SK-N-SH (cell line): ENCODE data around the gene LEPROT. TPM values are rescaled to one million over a fixed set of nuclear protein-coding genes. Genes with fewer than 3 reads are reported as not detected.

ENCODE experiments used
- CTCF ChIA-PET: fragments of 300-600, 350-600 bp; formaldehyde crosslinking; extraction: SDS; loops from one replicate; lab custom pipeline; 2021; lab: Yijun Ruan, JAX
- POLR2A ChIA-PET: fragments of 350-600 bp; sonication (Branson Sonifier 250); formaldehyde crosslinking; extraction: SDS; loops from one replicate; lab custom pipeline; 2020; ENCODE audit warnings: antibody characterized with exemption, inconsistent platforms; lab: Yijun Ruan, JAX
- DNase-seq: peaks from one replicate; pipeline ENCODE4 v3.0.0; 2012
- H2AFZ ChIP-seq: fragments of 200-600 bp; sonication (generic); 2 replicates; pipeline ENCODE4 v1.8.1; 2016; ENCODE audit warnings: antibody characterized with exemption, mild to moderate bottlenecking, low read depth
- H3F3A ChIP-seq: fragments of 200-600 bp; sonication (generic); replicated peaks from 2 replicates; pipeline ENCODE3; 2016; ENCODE audit warnings: antibody characterized with exemption, mild to moderate bottlenecking; ENCODE audit not compliant: insufficient read depth
- H3K27ac ChIP-seq, 2 experiments: fragments of 200-500 bp in 1 of 2; fragments of 200-600 bp in 1 of 2; sonication (Bioruptor generic) in 1 of 2; sonication (generic), shearing (Covaris generic) in 1 of 2; 2 replicates each; pipeline versions ENCODE4 v1.5.1 to v1.6.1; 2014 to 2016; ENCODE audit warnings: low read depth in 2 of 2, inconsistent platforms in 1 of 2, low read length in 1 of 2, mild to moderate bottlenecking in 1 of 2, mixed read lengths in 1 of 2
- H3K27me3 ChIP-seq: fragments of 200-600 bp; sonication (generic), shearing (Covaris generic); 2 replicates; pipeline ENCODE4 v1.6.1; 2016; ENCODE audit warnings: mixed run types; ENCODE audit not compliant: insufficient read depth
- H3K36me3 ChIP-seq, 2 experiments: fragments of 200-500 bp in 1 of 2; fragments of 200-600 bp in 1 of 2; sonication (Bioruptor generic) in 1 of 2; sonication (generic) in 1 of 2; replicated peaks in 1 of 2; 2 replicates each; pipeline versions ENCODE3 to v1.5.1; 2014 to 2016; ENCODE audit warnings: low read length in 1 of 2, mild to moderate bottlenecking in 1 of 2; ENCODE audit not compliant: insufficient read depth in 2 of 2, control insufficient read depth in 1 of 2
- H3K4me1 ChIP-seq, 2 experiments: fragments of 200-500 bp in 1 of 2; fragments of 200-600 bp in 1 of 2; sonication (Bioruptor generic) in 1 of 2; sonication (generic), shearing (Covaris generic) in 1 of 2; 2 replicates each; pipeline versions ENCODE4 v1.5.1 to v1.6.1; 2014 to 2016; ENCODE audit warnings: low read depth in 1 of 2, low read length in 1 of 2, mixed run types in 1 of 2; ENCODE audit not compliant: insufficient read depth in 2 of 2, control insufficient read depth in 1 of 2
- H3K4me2 ChIP-seq: fragments of 200-600 bp; sonication (generic), shearing (Covaris generic); 2 replicates; pipeline ENCODE4 v1.6.1; 2017; ENCODE audit warnings: mixed run types
- H3K4me3 ChIP-seq, 2 experiments: fragments of 200-500 bp in 1 of 2; fragments of 200-600 bp in 1 of 2; sonication (Bioruptor generic) in 1 of 2; sonication (generic), shearing (Covaris generic) in 1 of 2; 2 replicates each; pipeline versions ENCODE4 v1.5.1 to v1.8.1; 2014 to 2016; ENCODE audit warnings: low read depth in 2 of 2, inconsistent platforms in 1 of 2, low read length in 1 of 2, mild to moderate bottlenecking in 1 of 2, mixed read lengths in 1 of 2, moderate library complexity in 1 of 2
- H3K79me2 ChIP-seq: fragments of 200-600 bp; sonication (generic); 2 replicates; pipeline ENCODE4 v1.8.1; 2017; ENCODE audit warnings: mild to moderate bottlenecking; ENCODE audit not compliant: insufficient read depth
- H3K9ac ChIP-seq: fragments of 200-600 bp; sonication (generic); 2 replicates; pipeline ENCODE4 v1.6.1; 2017; ENCODE audit warnings: mixed run types
- H3K9me2 ChIP-seq: fragments of 200-600 bp; sonication (generic); 2 replicates; pipeline ENCODE4 v1.6.1; 2017; ENCODE audit warnings: mixed run types
- H3K9me3 ChIP-seq: fragments of 200-600 bp; sonication (generic); 2 replicates; pipeline ENCODE4 v1.6.1; 2017; ENCODE audit warnings: mixed run types, mild to moderate bottlenecking, moderate library complexity
- H4K20me1 ChIP-seq: fragments of 200-600 bp; sonication (generic); 2 replicates; pipeline ENCODE4 v1.6.1; 2017; ENCODE audit warnings: mild to moderate bottlenecking, mixed run types; ENCODE audit not compliant: insufficient read depth
- CHD2 ChIP-seq: fragments of 150-350 bp; IDR thresholded peaks from 2 replicates; pipeline ENCODE4 v1.6.1; 2018; ENCODE audit warnings: low read length; ENCODE audit not compliant: partially characterized antibody
- EZH2phosphoT487 ChIP-seq: fragments of 200-600 bp; sonication (generic); IDR thresholded peaks from 2 replicates; pipeline ENCODE4 v1.6.1; 2017; ENCODE audit warnings: low read depth, mixed run types, mild to moderate bottlenecking, antibody characterized with exemption, moderate library complexity, borderline replicate concordance
- FOXM1 ChIP-seq: IDR thresholded peaks from 2 replicates; pipeline ENCODE4 v1.4.0; 2012; ENCODE audit warnings: low read depth, mild to moderate bottlenecking
- GABPA ChIP-seq: IDR thresholded peaks from 2 replicates; pipeline ENCODE4 v1.4.0; 2012; ENCODE audit warnings: low read depth, mild to moderate bottlenecking
- GATA2 ChIP-seq: sonication (generic); formaldehyde crosslinking; IDR thresholded peaks from 2 replicates; pipeline ENCODE4 v1.5.0; 2020; ENCODE audit warnings: mild to moderate bottlenecking, missing genetic modification reagents
- IRF3 ChIP-seq: fragments of 150-350 bp; IDR thresholded peaks from 2 replicates; pipeline ENCODE4 v1.6.1; 2016; ENCODE audit warnings: mild to moderate bottlenecking, low read depth, low read length
- JUND ChIP-seq: IDR thresholded peaks from 2 replicates; pipeline ENCODE4 v1.4.0; 2012
- MEF2A ChIP-seq: IDR thresholded peaks from 2 replicates; pipeline ENCODE4 v1.4.0; 2012; ENCODE audit warnings: low read depth, borderline replicate concordance
- MXI1 ChIP-seq: IDR thresholded peaks from 2 replicates; pipeline ENCODE4 v1.6.1; 2012; ENCODE audit warnings: mild to moderate bottlenecking, low read depth, low read length, improper control_type of control experiment
- NFIC ChIP-seq: IDR thresholded peaks from 2 replicates; pipeline ENCODE4 v1.4.0; 2012; ENCODE audit warnings: borderline replicate concordance
- NRF1 ChIP-seq: IDR thresholded peaks from 2 replicates; pipeline ENCODE4 v1.6.1; 2012; ENCODE audit warnings: low read depth, mild to moderate bottlenecking, low read length
- PBX3 ChIP-seq: IDR thresholded peaks from 2 replicates; pipeline ENCODE4; 2012
- POLR2AphosphoS5 ChIP-seq: IDR thresholded peaks from 2 replicates; pipeline ENCODE4 v1.6.1; 2012; ENCODE audit warnings: low read depth, low read length
- RAD21 ChIP-seq: IDR thresholded peaks from 2 replicates; pipeline ENCODE4 v1.6.1; 2012; ENCODE audit warnings: mild to moderate bottlenecking, low read length
- REST ChIP-seq: IDR thresholded peaks from 2 replicates; pipeline ENCODE4 v1.6.1; 2012; ENCODE audit warnings: mild to moderate bottlenecking, low read depth, low read length, moderate library complexity
- RFX5 ChIP-seq: IDR thresholded peaks from 2 replicates; pipeline ENCODE4 v1.6.1; 2012; ENCODE audit warnings: mild to moderate bottlenecking, improper control_type of control experiment, low read length
- RXRA ChIP-seq: IDR thresholded peaks from 2 replicates; pipeline ENCODE4 v1.4.0; 2012; ENCODE audit warnings: low read depth, mild to moderate bottlenecking, borderline replicate concordance
- SIN3A ChIP-seq: IDR thresholded peaks from 2 replicates; pipeline ENCODE4 v1.6.1; 2012; ENCODE audit warnings: low read depth, mild to moderate bottlenecking, low read length, moderate library complexity, borderline replicate concordance
- SMC3 ChIP-seq: IDR thresholded peaks from 2 replicates; pipeline ENCODE4 v1.6.1; 2012; ENCODE audit warnings: low read depth, low read length, improper control_type of control experiment
- TCF12 ChIP-seq: IDR thresholded peaks from 2 replicates; pipeline ENCODE4 v1.4.0; 2012
- TEAD4 ChIP-seq: IDR thresholded peaks from 2 replicates; pipeline ENCODE4 v1.4.0; 2012; ENCODE audit warnings: mild to moderate bottlenecking, borderline replicate concordance; ENCODE audit not compliant: insufficient read depth
- USF1 ChIP-seq: IDR thresholded peaks from 2 replicates; pipeline ENCODE4 v1.4.0; 2012; ENCODE audit warnings: low read depth, borderline replicate concordance
- WGBS: methylation state at CpG from one replicate; pipeline ENCODE4 v1.1.6; 2017; ENCODE audit warnings: low lambda C conversion rate; 5-methylcytosine and 5-hydroxymethylcytosine counted together
- polyA plus RNA-seq, 3 experiments: library from polyadenylated mRNA; depleted of rRNA; stranded (reverse); fragments of >200 nt; gene quantifications; 2 replicates each; pipeline ENCODE4 v1.2.3, GENCODE V29; 2012

LEPROT gene
- polyA plus RNA-seq, 1 of the 3 experiments (the other 2 are of a cell fraction) = 38.9 TPM

GRCh38 chr1:65440322-65440900 is 19.9 kb downstream of the LEPROT start (continued):
- TF ChIP-seq MEF2A (no peak), RAD21 (no peak)

- Histone ChIP-seq H3K4me1 (peaks cover 0 to 3% of the 10 kb centered on the region in 2 experiments; a peak in 2 of 4 replicates), H3F3A (no peaks in the 10 kb centered on the region), H3K79me2 (no peaks in the 10 kb centered on the region), H4K20me1 (no peaks in the 10 kb centered on the region), H3K9ac (no peak overlapping the region), H2AFZ (no peak overlapping the region), H3K9me3 (no peaks in the 10 kb centered on the region), H3K36me3 (peaks cover 0 to 3% of the 10 kb centered on the region in 2 experiments), H3K27ac (peak overlapping the region in 1 of 2 experiments; percentile 56; a peak in 2 of 4 replicates), H3K9me2 (no peaks in the 10 kb centered on the region), H3K4me2 (no peak overlapping the region), H3K27me3 (no peaks in the 10 kb centered on the region), H3K4me3 (no peak overlapping the region)
- ChIA-PET POLR2A (no interaction called here), CTCF (interaction anchor here (2.3 to 13.6 kb wide), 2 partner anchors 10 to 245 kb away, joined by 10 to 175 read pairs; no protein-coding TSS in a partner anchor)
- TF ChIP-seq GATA2 (CRISPR knock-in tag) (no peak), RFX5 (no peak), PBX3 (no peak), RXRA (no peak), FOXM1 (no peak), EZH2phosphoT487 (no peak), REST (no peak), TCF12 (no peak), MXI1 (no peak), USF1 (no peak), NRF1 (no peak), JUND (no peak), SMC3 (no peak), NFIC (no peak), GABPA (no peak), SIN3A (no peak), TEAD4 (no peak), POLR2AphosphoS5 (no peak), IRF3 (no peak), CHD2 (no peak)
- WGBS = 54% methylated on average over 1 of the region's 1 CpG
- no peak for DNase-seq
Measured at GRCh38 chr1:65440915-65441314, 20.4 kb downstream of the LEPROT start.
